EH (cell line): ENCODE measurements around the gene ZNF407.

Experiments
- DNase-seq: peaks from one replicate; pipeline ENCODE4 v3.0.0-alpha.2; 2015; ENCODE audit warnings: low read depth

Gene ZNF407

DNA sequence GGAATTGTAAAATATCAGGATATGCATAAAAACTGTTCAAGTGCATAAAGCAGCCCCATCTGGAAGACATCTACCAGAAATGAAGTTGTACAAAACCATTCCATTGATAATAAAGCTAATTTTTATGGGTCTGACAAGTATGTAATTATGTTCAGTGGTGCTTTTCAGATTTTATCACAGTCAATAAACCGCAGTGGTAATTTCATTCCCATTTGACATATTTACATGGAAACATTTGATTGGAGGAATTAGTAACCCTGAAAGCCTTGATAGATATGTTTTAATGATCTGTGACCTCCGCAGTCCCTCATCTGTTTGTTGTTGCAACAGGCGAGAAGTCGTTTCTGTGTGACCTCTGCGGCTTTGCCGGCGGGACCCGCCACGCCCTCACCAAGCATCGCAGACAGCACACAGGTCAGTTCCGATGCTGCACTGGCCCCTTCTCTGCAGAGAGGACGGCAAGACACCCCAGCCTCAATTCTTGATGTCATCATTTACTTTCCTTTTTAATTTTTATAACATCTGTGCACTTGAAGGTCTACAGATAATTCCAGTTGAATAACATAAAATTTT is 283.1 kb downstream of the ZNF407 start:
- no peak for DNase-seq

DNA sequence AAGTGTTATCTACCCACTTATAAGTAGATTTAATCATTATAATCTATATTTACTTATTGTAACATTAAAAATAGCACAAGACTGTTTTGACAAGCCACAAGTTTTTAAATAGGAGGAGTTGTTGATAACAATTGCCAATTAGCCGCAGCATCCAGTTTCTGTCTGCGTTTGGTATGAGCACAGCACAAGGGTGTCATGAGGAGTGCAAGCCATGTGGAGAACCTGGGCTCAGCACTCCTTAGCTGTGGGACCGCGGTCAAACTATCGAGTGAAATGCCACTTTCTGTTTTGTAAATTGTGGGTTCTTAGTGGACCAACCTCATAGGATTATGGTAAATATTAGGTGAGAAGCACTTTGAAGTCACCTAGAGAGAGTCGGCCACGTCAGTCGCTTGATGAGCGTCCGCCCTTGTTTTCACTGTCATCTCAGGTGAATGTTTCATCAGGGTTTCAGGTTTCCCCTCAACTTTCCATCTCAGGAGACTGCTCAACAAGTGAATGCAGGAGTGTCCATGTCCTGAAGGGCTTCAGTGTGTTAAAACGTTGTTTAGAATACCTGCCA is 294.5 kb downstream of the ZNF407 start:
- no peak for DNase-seq

DNA sequence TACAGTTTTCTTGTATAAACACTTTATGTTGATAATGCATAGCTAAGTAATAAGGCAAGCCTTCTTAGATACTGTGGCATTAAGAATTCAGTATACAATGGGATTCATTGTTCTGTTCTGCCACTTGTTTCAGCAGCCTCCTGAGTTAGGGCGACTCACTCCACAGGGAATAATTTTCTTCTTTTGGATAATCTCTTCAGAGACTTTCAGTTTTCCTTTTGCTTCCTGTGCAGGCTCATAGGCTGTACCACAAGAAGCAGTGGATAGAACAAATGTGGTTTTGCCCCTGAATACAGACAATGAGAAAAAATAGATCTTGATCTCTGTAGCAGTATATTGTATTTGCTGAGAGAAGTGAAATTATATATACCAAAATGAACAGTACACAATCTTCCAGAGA is 298.0 kb downstream of the ZNF407 start:
- peak; percentile 32 for DNase-seq

DNA sequence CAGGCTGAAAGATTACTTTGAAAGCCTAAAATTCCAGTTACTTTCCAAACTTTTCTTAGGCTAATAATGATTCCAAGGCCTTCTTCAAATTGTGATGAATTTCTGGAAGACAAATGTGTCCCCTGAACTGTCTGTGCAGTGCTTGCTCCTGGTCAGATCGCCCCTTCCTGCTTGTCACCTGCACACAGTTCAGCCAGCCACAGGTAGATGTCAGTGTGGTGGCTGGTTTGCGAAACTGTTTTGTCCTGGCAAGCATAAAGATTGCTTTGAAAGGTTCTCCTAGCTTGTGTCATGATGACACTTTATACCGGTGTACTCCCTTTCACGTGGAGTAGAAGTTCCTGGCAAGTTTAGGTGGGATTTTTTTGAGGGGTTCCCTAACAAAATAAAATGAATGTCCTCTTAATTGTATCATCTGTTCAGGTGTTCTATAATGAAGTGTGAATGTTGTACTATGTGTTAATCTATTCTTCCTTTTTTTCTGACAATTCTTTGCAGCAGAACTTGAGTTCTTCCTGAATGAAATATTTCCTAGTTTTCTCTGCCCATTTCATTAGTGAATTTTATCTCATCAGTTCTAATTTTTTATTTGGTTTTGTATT is 298.8 kb downstream of the ZNF407 start:
- DNase-seq, result no peak

- DNase-seq, result peak; percentile 78
Observed at GRCh38 chr18:74897971-74898657, 300.4 kb downstream of the ZNF407 start.

GRCh38 chr18:74898965-74899364 is 301.3 kb downstream of the ZNF407 start:
- DNase-seq, result peak; percentile 73

- DNase-seq, result no peak
Observed at GRCh38 chr18:74899554-74899953, 301.9 kb downstream of the ZNF407 start.

GRCh38 chr18:74901362-74902146 is 303.9 kb downstream of the ZNF407 start:
- no peak for DNase-seq

DNA sequence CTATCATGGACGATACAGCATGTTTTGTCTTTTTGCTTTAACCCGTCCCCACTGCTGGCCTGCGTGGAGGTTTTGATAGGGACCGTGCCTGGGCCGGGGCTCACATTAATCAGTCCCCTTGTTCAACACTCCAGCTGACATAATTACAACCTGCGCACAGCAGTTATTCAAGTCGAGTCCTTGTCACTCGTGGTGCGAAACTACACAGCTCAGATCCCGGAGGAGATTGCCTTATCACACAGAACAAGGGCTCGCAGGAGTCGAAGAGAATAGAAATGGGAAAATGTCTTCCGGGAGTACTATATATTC is 304.4 kb downstream of the ZNF407 start:
- no peak for DNase-seq

DNA sequence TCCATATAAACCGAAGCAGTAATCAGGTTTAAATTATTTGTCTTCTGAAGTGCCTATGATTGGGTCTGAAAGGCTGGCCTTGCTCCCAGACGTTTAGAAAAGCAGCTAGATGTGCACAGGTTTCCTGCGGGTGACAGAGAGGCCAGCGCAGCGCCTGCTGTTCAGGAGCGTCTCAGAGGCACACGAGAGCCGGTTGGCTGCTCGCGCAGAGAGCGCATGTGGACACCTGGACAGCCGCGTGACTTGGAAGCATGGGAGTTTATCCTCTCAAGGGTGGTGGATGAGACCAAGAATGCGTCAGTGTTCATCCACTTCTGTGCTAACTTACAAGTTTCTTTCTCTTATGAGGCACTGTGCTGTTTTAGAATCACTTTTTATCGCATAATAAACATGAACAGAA is 307.6 kb downstream of the ZNF407 start:
- DNase-seq, result no peak

- DNase-seq, result no peak
Observed at GRCh38 chr18:74906184-74906583, 308.5 kb downstream of the ZNF407 start.

GRCh38 chr18:74914052-74914591 is 316.5 kb downstream of the ZNF407 start:
- no peak for DNase-seq

DNA sequence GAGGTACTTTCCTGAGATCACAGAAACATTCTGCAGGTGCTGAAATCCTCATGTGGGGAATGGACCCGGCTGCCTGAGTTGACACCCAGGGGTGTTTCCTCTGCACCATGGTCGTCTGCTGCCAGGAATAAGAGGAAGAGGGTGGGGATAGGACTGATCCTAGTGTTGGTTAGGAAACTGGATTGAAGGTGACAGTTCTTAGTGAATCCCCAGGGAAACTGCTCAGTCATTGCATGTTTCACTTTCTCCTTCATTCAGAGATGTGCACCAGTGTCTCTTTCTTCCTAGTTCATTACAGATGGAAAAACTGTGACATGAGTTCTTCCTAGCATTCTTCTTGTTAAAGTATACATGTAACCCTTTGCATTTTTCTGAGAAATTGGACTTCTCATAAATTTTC is 317.0 kb downstream of the ZNF407 start:
- DNase-seq, result no peak

DNA sequence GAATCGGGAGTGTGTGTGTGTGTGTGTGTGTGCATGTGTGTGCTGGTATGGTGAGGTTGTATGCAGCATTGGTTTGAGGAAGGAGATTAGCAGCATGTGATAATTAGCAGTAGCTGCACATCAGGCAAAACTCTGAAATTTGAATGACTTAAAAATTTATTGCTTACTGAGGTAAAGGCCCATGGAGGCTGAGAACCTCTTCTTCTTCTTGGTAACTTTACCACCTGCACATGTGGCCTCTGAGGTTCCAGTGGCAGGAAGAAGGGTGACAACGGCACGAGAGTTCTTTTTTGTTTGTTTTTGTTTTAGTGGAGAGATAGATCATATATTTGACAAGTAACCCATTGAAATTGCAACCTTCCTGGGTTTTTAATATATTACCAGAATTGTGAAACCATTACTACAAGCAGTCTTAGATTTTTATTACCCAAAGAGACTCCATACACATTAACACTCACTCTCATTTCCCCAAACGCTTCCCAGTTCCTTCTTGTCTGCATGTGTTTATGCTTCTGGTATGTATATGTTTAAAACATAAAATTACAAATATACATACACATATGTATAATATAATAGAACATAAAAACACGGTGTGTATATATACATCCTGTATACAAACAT is 319.2 kb downstream of the ZNF407 start:
- DNase-seq, result no peak

- no peak for DNase-seq
Observed at GRCh38 chr18:74918276-74918790, 320.7 kb downstream of the ZNF407 start.

- DNase-seq, result no peak
Observed at GRCh38 chr18:74921057-74921820, 323.6 kb downstream of the ZNF407 start.

DNA sequence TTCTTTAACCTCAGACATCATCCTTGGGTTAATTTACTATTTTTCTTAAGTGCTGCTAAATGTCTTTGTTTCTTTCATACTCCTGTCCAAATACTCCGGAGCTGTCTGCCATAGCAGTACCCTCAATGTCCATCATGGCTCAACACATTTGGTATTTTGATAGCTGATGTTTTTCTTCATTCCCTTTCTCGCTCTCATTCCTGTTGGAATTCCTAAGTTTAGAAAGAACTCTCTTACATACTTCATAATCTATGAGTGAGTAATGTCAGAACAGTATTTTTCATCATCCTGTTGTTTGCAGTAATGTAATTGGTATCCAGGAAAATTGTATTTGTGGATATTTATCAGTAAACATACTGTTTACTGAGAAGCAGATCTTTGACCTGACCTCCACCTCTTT is 328.4 kb downstream of the ZNF407 start:
- no peak for DNase-seq

GRCh38 chr18:74928194-74928968 is 330.7 kb downstream of the ZNF407 start:
- no peak for DNase-seq

GRCh38 chr18:74929110-74929509 is 331.4 kb downstream of the ZNF407 start:
- DNase-seq, result no peak

- no peak for DNase-seq
Observed at GRCh38 chr18:74930616-74931015, 332.9 kb downstream of the ZNF407 start.
